RPMI7951 (cell line): Measurements from ENCODE around the gene GTF2IRD1. TPM values are rescaled to one million over a fixed set of nuclear protein-coding genes. Genes with fewer than 3 reads are reported as not detected.
"Not testable (repeated sequence)": the region's sequence is repeated elsewhere in the genome, so short reads cannot be mapped to it uniquely, and the experiment has no call there.

ENCODE experiments used
- DNase-seq: peaks from one replicate; pipeline ENCODE4 v3.0.0-alpha.2; 2012; ENCODE audit warnings: low read depth
- total RNA-seq: library from RNA; depleted of rRNA; stranded (reverse); fragments of >200 nt; shearing (Covaris generic); gene quantifications from 2 replicates; pipeline ENCODE4 v1.2.3, GENCODE V29; 2014; rRNA removed

GTF2IRD1 gene
- 4.8 and 6.4 TPM in 2 replicates for total RNA-seq

DNA sequence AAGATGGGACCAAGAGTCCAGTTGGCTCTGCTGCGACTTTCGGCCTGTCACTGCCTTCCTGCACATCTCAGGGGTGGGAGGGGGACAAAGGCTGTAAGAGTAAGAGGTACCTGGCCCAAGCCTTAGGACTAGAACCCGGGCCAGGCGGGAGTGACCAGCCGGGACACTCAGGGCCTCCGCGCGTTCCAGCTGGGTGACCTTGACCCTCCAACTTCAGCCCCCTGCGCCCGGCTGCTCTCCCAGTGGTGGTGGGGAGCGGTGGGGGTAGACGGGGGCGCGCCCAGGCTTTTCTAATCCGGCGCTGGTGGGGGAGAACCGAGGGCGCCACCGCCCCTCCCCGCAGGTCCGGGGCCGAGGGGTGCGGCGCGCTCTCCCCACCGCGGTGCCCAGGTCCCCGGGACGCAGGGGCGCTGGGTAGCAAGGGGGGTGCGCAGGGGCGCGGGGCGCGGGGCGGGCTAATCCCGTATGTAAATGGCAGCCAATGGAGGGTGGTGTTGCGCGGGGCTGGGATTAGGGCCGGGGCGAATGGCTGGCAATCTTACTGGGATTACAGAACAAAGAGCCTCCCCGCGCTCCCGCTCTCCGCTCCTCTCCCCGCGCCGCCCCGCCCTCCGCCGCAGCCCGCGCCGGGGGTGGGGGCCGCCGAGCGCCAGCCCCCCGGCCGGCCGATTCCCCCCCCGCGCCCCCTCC, at the start of gene GTF2IRD1:
Gene GTF2IRD1 (plus strand): TSS at position 585 of the 690 bp plus-strand sequence. CDS start 54,175 bp downstream, outside the sequence.
- peak; percentile 76 for DNase-seq

DNA sequence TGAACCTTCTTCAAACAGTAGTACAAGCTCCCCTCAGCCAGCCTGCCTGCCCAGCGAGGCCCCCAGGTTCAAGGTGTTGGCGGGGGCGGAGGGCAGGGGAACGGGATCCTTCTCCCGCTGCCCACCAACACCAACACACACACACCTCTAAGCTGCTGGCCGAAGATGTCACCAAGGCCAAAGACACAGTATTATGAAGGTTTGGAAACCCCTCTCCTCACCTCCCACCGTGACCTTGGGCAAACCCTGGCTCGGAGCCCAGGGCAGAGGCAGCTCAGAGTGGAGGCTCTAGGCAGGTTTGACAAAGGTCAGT, 49.4 kb upstream of the GTF2IRD1 start:
- DNase-seq = no peak

- no peak for DNase-seq
Measured at GRCh38 chr7:74404741-74405140, 49.0 kb upstream of the GTF2IRD1 start.

- no peak for DNase-seq
Measured at GRCh38 chr7:74405191-74405898, 48.4 kb upstream of the GTF2IRD1 start.

DNA sequence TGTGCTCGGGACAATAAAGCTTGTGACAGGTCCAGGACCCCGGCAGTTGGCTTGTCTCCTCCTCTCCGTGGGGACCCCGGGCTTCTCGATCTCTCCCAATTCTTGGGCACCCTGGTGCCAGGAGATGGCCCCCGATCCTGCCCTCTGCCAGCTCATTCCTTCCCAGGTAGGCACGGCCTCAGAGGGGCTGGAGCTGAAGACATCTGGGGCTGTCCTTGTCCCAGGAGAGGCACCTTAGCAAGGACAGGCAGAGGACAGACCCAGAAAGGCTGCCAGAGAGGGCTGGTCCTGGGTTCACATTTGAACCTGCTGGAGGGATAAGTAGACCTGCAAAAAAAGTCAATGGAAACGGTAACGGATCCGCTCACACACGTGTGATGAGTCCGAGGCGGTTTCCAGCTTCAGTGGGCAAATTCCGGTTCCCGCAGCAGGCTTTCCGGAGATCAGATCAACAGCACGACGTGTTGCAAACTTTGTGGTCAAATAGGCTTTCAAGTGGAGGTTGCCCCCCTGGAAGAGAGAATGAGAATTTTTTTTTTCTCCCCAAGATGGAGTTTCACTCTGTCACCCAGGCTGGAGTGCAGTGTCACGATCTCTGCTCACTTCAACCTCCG, 47.7 kb upstream of the GTF2IRD1 start:
- no peak for DNase-seq

DNA sequence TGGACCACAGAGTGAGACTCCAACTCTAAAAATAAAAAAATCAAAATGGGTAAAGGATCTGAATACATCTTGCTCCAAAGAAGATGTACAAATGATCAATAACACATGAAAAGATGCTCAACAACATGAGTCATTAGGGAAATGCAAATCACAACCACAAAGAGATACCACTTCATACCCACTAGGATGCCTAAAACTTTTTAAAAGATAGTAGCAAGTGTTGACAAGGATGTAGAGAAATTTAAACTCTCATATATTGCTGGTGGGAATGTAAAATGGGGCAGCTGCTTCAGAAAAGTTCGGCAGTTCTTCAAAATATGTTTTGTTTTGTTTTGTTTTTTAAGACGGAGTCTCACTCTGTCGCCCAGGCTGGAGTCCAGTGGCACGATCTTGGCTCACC, 45.7 kb upstream of the GTF2IRD1 start:
- DNase-seq = no peak

- no peak for DNase-seq
Measured at GRCh38 chr7:74409571-74409970, 44.1 kb upstream of the GTF2IRD1 start.

- no peak for DNase-seq
Measured at GRCh38 chr7:74410772-74411171, 42.9 kb upstream of the GTF2IRD1 start.

- not testable (repeated sequence) for DNase-seq
Measured at GRCh38 chr7:74411571-74411970, 42.1 kb upstream of the GTF2IRD1 start.

DNA sequence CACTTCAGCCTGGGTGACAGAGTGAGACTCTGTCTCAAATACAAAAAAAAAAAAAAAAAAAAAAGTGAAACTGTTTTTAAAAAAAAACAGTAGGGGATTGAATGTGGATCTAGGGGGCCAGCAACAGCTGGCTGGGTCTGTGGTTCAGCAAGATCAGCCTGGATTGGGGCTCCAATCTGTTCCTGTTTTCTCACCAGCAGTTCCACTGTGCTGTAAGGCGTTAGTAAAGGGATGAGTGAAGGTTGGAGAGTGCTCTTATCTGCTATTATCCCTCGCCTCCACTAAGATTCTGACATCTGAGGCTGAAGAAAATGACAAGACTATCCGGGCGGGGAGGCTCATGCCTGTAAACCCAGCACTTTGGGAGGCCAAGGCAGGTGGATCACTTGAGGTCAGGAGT, 41.6 kb upstream of the GTF2IRD1 start:
- DNase-seq = no peak

DNA sequence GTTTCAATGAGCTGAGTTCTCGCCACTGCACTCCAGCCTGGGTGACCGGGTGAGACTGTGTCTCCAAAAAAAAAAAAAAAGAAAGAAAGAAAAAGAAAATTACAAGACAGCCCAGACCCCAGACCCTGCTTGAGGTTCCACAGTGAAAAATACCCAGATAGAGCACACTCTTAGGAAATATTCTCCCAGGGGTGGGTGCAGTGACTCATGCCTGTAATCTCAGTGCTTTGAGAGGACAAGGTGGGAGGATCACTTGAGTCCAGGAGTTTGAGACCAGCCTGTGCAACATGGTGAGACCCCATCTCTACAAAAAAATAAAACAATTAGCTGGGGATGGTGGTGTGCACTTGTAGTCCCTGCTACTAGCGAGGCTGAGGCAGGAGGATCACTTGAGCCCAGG, 41.1 kb upstream of the GTF2IRD1 start:
- DNase-seq = no peak

- not testable (repeated sequence) for DNase-seq
Measured at GRCh38 chr7:74414595-74415333, 38.9 kb upstream of the GTF2IRD1 start.

GRCh38 chr7:74417419-74417971, 36.2 kb upstream of the GTF2IRD1 start:
- DNase-seq = peak; percentile 61

DNA sequence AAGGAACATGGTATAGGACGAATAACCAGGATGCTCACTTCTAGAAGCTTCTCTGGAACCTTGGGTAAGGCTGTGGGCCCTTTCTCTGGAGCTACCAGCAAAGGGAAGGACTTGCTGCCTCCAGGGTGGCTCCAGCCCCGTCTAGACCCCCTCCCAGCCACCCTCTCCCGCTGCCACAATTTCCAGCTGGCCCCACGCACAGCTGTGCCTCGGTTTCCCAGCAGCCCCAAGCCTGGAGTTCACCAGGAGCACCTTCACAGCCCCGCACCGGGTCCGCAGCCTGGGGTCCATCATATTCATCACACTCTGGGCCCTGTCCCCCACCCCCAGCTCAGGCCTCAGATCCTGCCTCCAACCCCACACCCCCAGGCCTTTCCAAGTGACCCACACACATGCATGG, 35.6 kb upstream of the GTF2IRD1 start:
- no peak for DNase-seq

DNA sequence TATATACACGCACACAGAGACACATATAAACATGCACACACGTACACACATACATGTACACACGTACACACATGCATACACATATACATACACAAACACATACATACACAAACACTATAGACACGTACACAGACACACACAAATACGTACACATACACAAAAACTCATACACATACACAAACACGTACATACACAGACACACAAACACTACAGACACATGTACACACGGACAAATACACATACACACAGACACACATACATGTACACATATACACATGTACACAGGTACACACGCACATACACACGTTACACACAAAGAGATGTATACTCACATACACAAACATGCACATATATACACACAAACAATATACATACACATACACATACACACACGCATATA, 35.2 kb upstream of the GTF2IRD1 start:
- no peak for DNase-seq

DNA sequence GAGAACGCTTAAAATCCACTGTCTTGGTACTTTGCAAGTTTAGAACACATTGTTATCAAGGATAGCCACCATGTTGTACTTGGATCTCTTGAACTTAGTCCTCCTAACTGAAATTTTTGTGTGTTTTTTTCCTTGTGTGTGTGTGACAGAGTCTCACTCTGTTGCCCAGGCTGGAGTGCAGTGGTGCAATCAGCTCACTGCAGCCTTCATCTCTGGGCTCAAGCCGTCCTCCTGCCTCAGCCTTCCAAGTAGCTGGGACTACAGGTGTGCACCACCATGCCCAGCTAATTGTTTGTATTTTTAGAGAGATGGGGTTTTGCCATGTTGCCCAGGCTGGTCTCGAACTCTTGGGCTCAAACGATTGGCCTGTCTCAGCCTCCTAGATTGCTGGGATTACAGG, 34.5 kb upstream of the GTF2IRD1 start:
- not testable (repeated sequence) for DNase-seq

GRCh38 chr7:74420006-74420405, 33.7 kb upstream of the GTF2IRD1 start:
- no peak for DNase-seq

GRCh38 chr7:74424291-74424880, 29.3 kb upstream of the GTF2IRD1 start:
- DNase-seq = no peak

DNA sequence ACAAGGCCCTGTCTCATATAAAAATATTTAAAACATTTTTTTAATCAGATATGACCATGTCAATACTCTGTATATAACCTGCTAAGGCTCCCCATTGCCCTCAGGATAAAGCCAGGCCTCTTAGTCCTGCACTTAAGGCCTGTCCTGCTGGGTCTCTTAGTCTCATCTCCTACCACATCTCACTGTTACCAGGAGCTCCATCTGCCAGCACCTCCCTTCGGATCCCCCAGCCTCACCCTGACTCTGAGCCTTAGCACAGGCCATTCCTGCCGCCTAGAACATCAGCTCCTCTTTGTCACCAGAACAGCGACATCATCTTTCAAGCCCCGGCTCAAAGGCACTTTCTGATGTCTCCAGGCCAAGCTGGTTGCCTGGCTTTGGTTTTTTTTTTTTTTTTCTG, 25.7 kb upstream of the GTF2IRD1 start:
- no peak for DNase-seq

- peak; percentile 28 for DNase-seq
Measured at GRCh38 chr7:74429153-74429747, 24.5 kb upstream of the GTF2IRD1 start.

GRCh38 chr7:74430409-74430808, 23.3 kb upstream of the GTF2IRD1 start:
- DNase-seq = not testable (repeated sequence)
